H9 (cell line): ENCODE results near the gene SYT17. TPM values are rescaled to one million over a fixed set of nuclear protein-coding genes. Genes with fewer than 3 reads are reported as not detected.

Experiments
- DNase-seq: peaks from one replicate; pipeline ENCODE4 v3.0.0-alpha.2; 2017
- H2AFZ ChIP-seq: one replicate; pipeline ENCODE4 v1.6.1; 2013; ENCODE audit warnings: mild to moderate bottlenecking, low read length, control low read depth, moderate library complexity
- H2AK5ac ChIP-seq: 2 replicates; pipeline ENCODE4 v1.6.1; 2013; ENCODE audit warnings: low read length, control low read depth, mixed read lengths; ENCODE audit not compliant: insufficient read length
- H2BK120ac ChIP-seq: one replicate; pipeline ENCODE4 v1.6.1; 2013; ENCODE audit warnings: low read depth, mild to moderate bottlenecking, low read length, control low read depth, inconsistent platforms; ENCODE audit not compliant: poor library complexity, severe bottlenecking
- H2BK12ac ChIP-seq: 2 replicates; pipeline ENCODE4 v1.6.1; 2013; ENCODE audit warnings: low read length, control low read depth, mixed read lengths, low read depth; ENCODE audit not compliant: insufficient read length
- H2BK15ac ChIP-seq: 2 replicates; pipeline ENCODE4 v1.6.1; 2013; ENCODE audit warnings: low read depth, low read length, control low read depth
- H2BK20ac ChIP-seq: one replicate; pipeline ENCODE4 v1.6.1; 2013; ENCODE audit warnings: low read depth, mild to moderate bottlenecking, low read length, control low read depth, inconsistent platforms; ENCODE audit not compliant: poor library complexity, severe bottlenecking
- H2BK5ac ChIP-seq: 2 replicates; pipeline ENCODE4 v1.6.1; 2013; ENCODE audit warnings: low read length, control low read depth, mixed read lengths; ENCODE audit not compliant: insufficient read length
- H3K14ac ChIP-seq: 2 replicates; pipeline ENCODE4 v1.6.1; 2013; ENCODE audit warnings: low read length, control low read depth; ENCODE audit not compliant: insufficient read depth
- H3K18ac ChIP-seq: 2 replicates; pipeline ENCODE4 v1.6.1; 2013; ENCODE audit warnings: low read depth, mild to moderate bottlenecking, mixed read lengths, low read length, control low read depth; ENCODE audit not compliant: insufficient read length
- H3K23ac ChIP-seq: 2 replicates; pipeline ENCODE4 v1.6.1; 2013; ENCODE audit warnings: low read length, control low read depth, mixed read lengths, low read depth; ENCODE audit not compliant: insufficient read length
- H3K23me2 ChIP-seq: 2 replicates; pipeline ENCODE4 v1.6.1; 2013; ENCODE audit warnings: low read depth, mild to moderate bottlenecking, mixed read lengths, low read length, control low read depth; ENCODE audit not compliant: insufficient read length, poor library complexity, severe bottlenecking
- H3K27ac ChIP-seq: 2 replicates; pipeline ENCODE4 v1.5.1; 2013; ENCODE audit warnings: low read length, control low read depth, mixed read lengths, low read depth; ENCODE audit not compliant: insufficient read length
- H3K27me3 ChIP-seq: 2 replicates; pipeline ENCODE4 v1.6.1; 2013; ENCODE audit warnings: low read length, control low read depth, inconsistent platforms; ENCODE audit not compliant: insufficient read depth
- H3K4ac ChIP-seq: 2 replicates; pipeline ENCODE4 v1.6.1; 2013; ENCODE audit warnings: low read depth, mild to moderate bottlenecking, control low read depth, inconsistent platforms, low read length, moderate library complexity
- H3K4me1 ChIP-seq: 2 replicates; pipeline ENCODE4 v1.6.1; 2013; ENCODE audit warnings: low read length, control low read depth, inconsistent platforms; ENCODE audit not compliant: insufficient read depth
- H3K4me2 ChIP-seq: 2 replicates; pipeline ENCODE4 v1.6.1; 2013; ENCODE audit warnings: low read length, control low read depth, mixed read lengths; ENCODE audit not compliant: insufficient read length, insufficient read depth
- H3K56ac ChIP-seq: 2 replicates; pipeline ENCODE4 v1.6.1; 2013; ENCODE audit warnings: low read depth, mild to moderate bottlenecking, mixed read lengths, low read length, control low read depth; ENCODE audit not compliant: insufficient read length
- H3K79me1 ChIP-seq: 2 replicates; pipeline ENCODE4 v1.6.1; 2013; ENCODE audit warnings: low read depth, mild to moderate bottlenecking, moderate library complexity, low read length, control low read depth, inconsistent platforms; ENCODE audit not compliant: insufficient read depth, poor library complexity, severe bottlenecking
- H3K79me2 ChIP-seq: 2 replicates; pipeline ENCODE4 v1.6.1; 2013; ENCODE audit warnings: low read length, control low read depth, inconsistent platforms; ENCODE audit not compliant: insufficient read depth
- H3K9ac ChIP-seq: 2 replicates; pipeline ENCODE4 v1.6.1; 2013; ENCODE audit warnings: low read length, control low read depth, mixed read lengths; ENCODE audit not compliant: insufficient read length; ENCODE audit errors: extremely low read depth
- H3K9me3 ChIP-seq: one replicate; pipeline ENCODE4 v1.6.1; 2013; ENCODE audit warnings: low read depth, low read length, inconsistent platforms; ENCODE audit not compliant: control insufficient read depth
- H3T11ph ChIP-seq: one replicate; pipeline ENCODE4 v1.6.1; 2013; ENCODE audit warnings: mild to moderate bottlenecking, low read length, control low read depth, inconsistent platforms
- H4K20me1 ChIP-seq: one replicate; pipeline ENCODE4 v1.6.1; 2013; ENCODE audit not compliant: control insufficient read depth, insufficient read length, insufficient read depth
- H4K5ac ChIP-seq: 2 replicates; pipeline ENCODE4 v1.6.1; 2013; ENCODE audit warnings: low read depth, mild to moderate bottlenecking, mixed read lengths, low read length, control low read depth; ENCODE audit not compliant: insufficient read length
- H4K8ac ChIP-seq: replicated peaks from 2 replicates; pipeline ENCODE4 v1.6.1; 2013; ENCODE audit warnings: low read length, control low read depth, mixed read lengths, low read depth; ENCODE audit not compliant: insufficient read length
- H4K91ac ChIP-seq: 2 replicates; pipeline ENCODE4 v1.6.1; 2013; ENCODE audit warnings: low read depth, mild to moderate bottlenecking, moderate library complexity, mixed read lengths, low read length, control low read depth; ENCODE audit not compliant: insufficient read length
- H3K27ac Mint-ChIP-seq, 3 experiments: 2 replicates in 2 of 3; 3 replicates in 1 of 3; pipeline ENCODE4 v1.8.0; 2020 to 2021; ENCODE audit warnings: mixed read lengths in 3 of 3, mild to moderate bottlenecking in 1 of 3, moderate library complexity in 1 of 3
- H3K27me3 Mint-ChIP-seq: 2 replicates; pipeline ENCODE4 v1.8.0; 2021; ENCODE audit warnings: low read depth, mild to moderate bottlenecking, moderate library complexity, mixed read lengths
- H3K36me3 Mint-ChIP-seq, 3 experiments: 2 replicates in 2 of 3; 3 replicates in 1 of 3; pipeline ENCODE4 v1.8.0; 2020 to 2021; ENCODE audit warnings: low read depth in 3 of 3, mixed read lengths in 3 of 3; ENCODE audit not compliant: insufficient read depth in 1 of 3
- H3K4me1 Mint-ChIP-seq, 2 experiments: 2 replicates each; pipeline ENCODE4 v1.8.0; 2020; ENCODE audit warnings: mixed read lengths in 2 of 2
- H3K4me3 Mint-ChIP-seq, 2 experiments: 2 replicates in 1 of 2; 3 replicates in 1 of 2; pipeline ENCODE4 v1.8.0; 2020 to 2021; ENCODE audit warnings: mild to moderate bottlenecking in 2 of 2, mixed read lengths in 2 of 2, moderate library complexity in 1 of 2
- H3K9me3 Mint-ChIP-seq, 2 experiments: 2 replicates in 1 of 2; 3 replicates in 1 of 2; pipeline ENCODE4 v1.8.0; 2020; ENCODE audit warnings: mild to moderate bottlenecking in 2 of 2, mixed read lengths in 2 of 2, moderate library complexity in 1 of 2
- CTCF ChIP-seq: fragments of 200-600 bp; sonication (generic); conservative IDR thresholded peaks from 3 replicates; pipeline ENCODE4 v1.8.0; 2021; ENCODE audit warnings: antibody characterized with exemption, mild to moderate bottlenecking
- WGBS: extraction: QIAGEN DNeasy Blood & Tissue Kit; methylation state at CpG from one replicate; pipeline ENCODE4 v1.1.7; 2013; ENCODE audit warnings: missing lambda C conversion rate, low lambda C conversion rate, mixed read lengths; ENCODE audit not compliant: insufficient read length; ENCODE audit errors: extremely low coverage; 5-methylcytosine and 5-hydroxymethylcytosine counted together
- total RNA-seq: library from RNA; stranded (reverse); gene quantifications from 2 replicates; pipeline ENCODE4 v1.2.1, GENCODE V29; 2021

The SYT17 gene
- total RNA-seq, 1 experiment from 2014 or later = 3.0 TPM

DNA sequence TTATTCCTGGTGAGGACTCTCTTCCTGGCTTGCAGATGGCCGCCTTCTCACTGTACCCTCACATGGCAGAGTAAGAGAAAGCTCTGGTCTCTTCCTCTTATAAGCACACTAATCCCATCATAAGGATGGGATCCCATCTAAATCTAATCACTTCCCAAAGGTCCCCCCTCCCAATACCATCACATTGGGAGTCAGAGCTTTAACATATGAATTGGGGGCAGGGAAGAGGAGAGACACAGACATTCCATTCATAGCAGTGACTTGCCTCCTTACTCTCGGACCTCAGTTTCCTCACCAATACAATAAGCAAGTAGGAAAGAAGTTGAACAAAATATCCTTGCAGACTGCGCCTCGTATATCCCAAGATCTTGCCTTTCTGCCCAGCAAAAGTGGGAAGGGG lies 119.2 kb downstream of the SYT17 start:
- no peak overlapping the region for H3K4me2 ChIP-seq
- H3K79me1 ChIP-seq = no peaks in the 10 kb centered on the region
- H2BK120ac ChIP-seq = no peak overlapping the region
- no peak overlapping the region for H2BK15ac ChIP-seq
- H3K4ac ChIP-seq = no peak overlapping the region
- no peak overlapping the region; a peak in 2 of 5 replicates for H3K4me3 Mint-ChIP-seq
- peaks cover 61 to 64% of the 10 kb centered on the region in 2 experiments for H3K4me1 Mint-ChIP-seq
- no peak overlapping the region for H2BK20ac ChIP-seq
- H4K5ac ChIP-seq = no peak overlapping the region
- peaks cover 3 to 5% of the 10 kb centered on the region in 2 experiments; a peak in 3 of 5 replicates for H3K9me3 Mint-ChIP-seq
- no peaks in the 10 kb centered on the region for H4K20me1 ChIP-seq
- H3K23me2 ChIP-seq = no peaks in the 10 kb centered on the region
- H3K14ac ChIP-seq = no peak overlapping the region
- no peak for TF ChIP-seq CTCF
- H4K91ac ChIP-seq = no peak overlapping the region
- H3K27me3 Mint-ChIP-seq = no peaks in the 10 kb centered on the region
- DNase-seq = no peak
- H3K56ac ChIP-seq = no peak overlapping the region
- no CpG with 5 or more reads among the region's 4 CpGs for WGBS
- no peaks in the 10 kb centered on the region for H3K9me3 ChIP-seq
- H3K27ac Mint-ChIP-seq = peak overlapping the region in 2 of 3 experiments; percentile 62 to 72; a peak in 3 of 7 replicates
- H3K9ac ChIP-seq = no peak overlapping the region
- no peak overlapping the region for H4K8ac ChIP-seq
- H2AFZ ChIP-seq = no peak overlapping the region
- H3K23ac ChIP-seq = no peak overlapping the region
- no peaks in the 10 kb centered on the region for H3K27me3 ChIP-seq
- H3K79me2 ChIP-seq = no peaks in the 10 kb centered on the region
- peaks cover 0 to 3% (median 0%) of the 10 kb centered on the region in 3 experiments; a peak in 2 of 7 replicates for H3K36me3 Mint-ChIP-seq
- no peak overlapping the region for H3K18ac ChIP-seq
- H3K4me1 ChIP-seq = peaks cover 11% of the 10 kb centered on the region; the same call in 1 of the 2 replicates
- H2AK5ac ChIP-seq = no peak overlapping the region
- H2BK12ac ChIP-seq = no peak overlapping the region
- no peak overlapping the region for H2BK5ac ChIP-seq
- no peak overlapping the region for H3K27ac ChIP-seq
- no peak overlapping the region for H3T11ph ChIP-seq
